ENCODE results near the gene RHBG.

The RHBG gene

DNA sequence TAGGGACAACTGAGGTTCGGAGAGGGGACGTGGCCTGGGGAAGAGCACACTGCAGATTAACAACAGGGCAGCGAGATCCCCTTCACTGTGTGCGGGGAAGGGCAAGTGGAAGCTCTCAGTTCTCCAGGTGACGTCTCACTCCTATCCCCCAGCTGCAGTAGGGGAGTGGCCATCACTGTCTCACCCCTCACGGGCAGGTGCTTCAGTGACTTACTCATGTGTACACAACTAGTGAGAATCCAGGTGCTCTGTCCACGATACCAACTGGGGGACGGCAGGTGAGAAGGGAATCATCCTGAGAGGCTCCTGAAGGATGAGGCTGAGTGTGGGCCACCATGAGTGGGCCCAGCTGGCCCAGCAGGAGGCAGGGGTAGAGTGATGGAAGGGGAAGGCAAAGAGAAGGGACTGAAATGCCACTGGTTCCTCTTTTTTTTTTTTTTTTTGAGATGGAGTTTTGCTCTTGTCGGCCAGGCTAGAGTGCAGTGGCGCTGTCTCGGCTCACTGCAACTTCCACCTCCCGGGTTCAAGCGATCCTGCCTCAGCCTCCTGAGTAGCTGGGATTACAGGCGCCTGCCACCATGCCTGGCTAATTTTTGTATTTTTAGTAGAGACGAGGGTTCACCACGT, 25.9 kb downstream of the RHBG start:
- Histone ChIP-seq H3K9me3 (ENCODE audit: control insufficient read depth, low read length) (no peaks in the 10 kb centered on the region), H3K4me1 (ENCODE audit: control insufficient read depth, insufficient read depth, low read length, poor library complexity, severe bottlenecking) (peaks cover 18% of the 10 kb centered on the region), H3K4me3 (ENCODE audit: extremely low read depth, insufficient read depth, low read length, poor library complexity, severe bottlenecking) (no peak overlapping the region), H3K27ac (ENCODE audit: low read depth, low read length, severe bottlenecking) (no peak overlapping the region), H3K36me3 (ENCODE audit: control insufficient read depth, insufficient read depth, low read length) (no peaks in the 10 kb centered on the region)
- 89 to 91% methylated on average over 13 to 15 of the region's 16 CpGs for WGBS, 2 experiments (ENCODE audit: insufficient coverage in 2 of 2)

GRCh38 chr1:156399355-156400125, 30.5 kb downstream of the RHBG start:
- Histone ChIP-seq H3K27ac (ENCODE audit: low read depth, low read length, severe bottlenecking) (no peak overlapping the region), H3K4me1 (ENCODE audit: control insufficient read depth, insufficient read depth, low read length, poor library complexity, severe bottlenecking) (no peaks in the 10 kb centered on the region), H3K9me3 (ENCODE audit: control insufficient read depth, low read length) (no peaks in the 10 kb centered on the region), H3K36me3 (ENCODE audit: control insufficient read depth, insufficient read depth, low read length) (no peaks in the 10 kb centered on the region), H3K4me3 (ENCODE audit: extremely low read depth, insufficient read depth, low read length, poor library complexity, severe bottlenecking) (no peak overlapping the region)
- WGBS, 2 experiments (ENCODE audit: insufficient coverage in 2 of 2): 62 to 67% methylated on average over 9 to 10 of the region's 10 CpGs

GRCh38 chr1:156400191-156400935, 31.4 kb downstream of the RHBG start:
- H3K9me3 ChIP-seq (ENCODE audit: control insufficient read depth, low read length): no peaks in the 10 kb centered on the region
- H3K4me1 ChIP-seq (ENCODE audit: control insufficient read depth, insufficient read depth, low read length, poor library complexity, severe bottlenecking): no peaks in the 10 kb centered on the region
- 69 to 75% methylated on average over 15 to 25 of the region's 25 CpGs for WGBS, 2 experiments (ENCODE audit: insufficient coverage in 2 of 2)
- no peak overlapping the region for H3K27ac ChIP-seq (ENCODE audit: low read depth, low read length, severe bottlenecking)
- H3K4me3 ChIP-seq (ENCODE audit: extremely low read depth, insufficient read depth, low read length, poor library complexity, severe bottlenecking): no peak overlapping the region
- no peaks in the 10 kb centered on the region for H3K36me3 ChIP-seq (ENCODE audit: control insufficient read depth, insufficient read depth, low read length)

DNA sequence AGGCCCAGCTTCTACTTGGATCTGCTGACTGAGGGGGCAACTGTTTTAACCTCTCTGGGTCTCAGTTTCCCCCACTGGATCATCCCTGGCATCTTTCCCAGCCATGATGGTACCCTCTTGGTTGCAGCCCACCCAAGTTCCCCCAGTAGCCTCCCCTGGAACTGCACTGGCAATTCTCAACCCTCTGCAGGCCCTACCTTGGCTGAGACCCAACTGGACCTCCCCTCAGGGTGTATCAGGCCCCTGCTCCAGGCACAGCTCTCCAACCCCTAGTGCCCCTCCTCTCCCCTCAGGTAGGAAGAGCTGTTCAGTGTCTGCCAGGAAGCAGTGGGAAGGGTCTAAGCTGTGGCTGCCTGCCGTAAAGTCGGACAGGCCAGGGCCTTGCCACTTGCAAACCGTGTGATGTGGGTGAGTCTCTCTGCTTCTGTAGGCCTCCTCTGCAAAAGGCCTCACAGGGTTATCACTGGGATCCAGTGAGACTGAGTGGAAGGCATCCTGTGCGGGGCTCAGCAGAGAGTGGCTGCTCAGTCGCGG, 32.1 kb downstream of the RHBG start:
- 64 to 68% methylated on average over 6 of the region's 6 CpGs for WGBS, 2 experiments (ENCODE audit: insufficient coverage in 2 of 2)
- no peak overlapping the region for H3K4me3 ChIP-seq (ENCODE audit: extremely low read depth, insufficient read depth, low read length, poor library complexity, severe bottlenecking)

DNA sequence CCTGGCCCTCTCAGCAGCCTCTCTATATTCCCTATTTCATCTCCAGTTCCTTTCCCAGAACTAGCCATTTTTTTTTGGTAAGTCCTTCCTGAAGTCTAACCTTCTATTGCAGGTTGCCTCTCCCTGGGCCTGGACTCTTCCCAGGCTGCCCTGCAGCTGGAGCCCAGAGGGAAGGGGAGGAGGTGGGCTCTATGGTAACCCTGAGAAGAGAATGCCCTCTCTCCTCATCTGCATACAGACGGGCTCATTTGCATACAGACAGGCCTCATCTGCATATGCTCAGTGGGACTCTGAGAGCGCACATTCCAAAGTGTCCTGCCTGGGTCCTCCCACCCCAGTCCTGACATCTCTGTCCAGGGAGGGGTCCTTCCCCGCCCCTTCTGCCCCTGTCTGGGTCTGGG, 32.7 kb downstream of the RHBG start:
- Histone ChIP-seq H3K36me3 (ENCODE audit: control insufficient read depth, insufficient read depth, low read length) (no peaks in the 10 kb centered on the region), H3K4me1 (ENCODE audit: control insufficient read depth, insufficient read depth, low read length, poor library complexity, severe bottlenecking) (no peaks in the 10 kb centered on the region), H3K27ac (ENCODE audit: low read depth, low read length, severe bottlenecking) (no peak overlapping the region), H3K4me3 (ENCODE audit: extremely low read depth, insufficient read depth, low read length, poor library complexity, severe bottlenecking) (no peak overlapping the region), H3K9me3 (ENCODE audit: control insufficient read depth, low read length) (no peaks in the 10 kb centered on the region)
- WGBS, 2 experiments (ENCODE audit: insufficient coverage in 2 of 2): 37 to 43% methylated on average over 3 of the region's 3 CpGs

More for the DNA sequence above, 32.1 kb downstream of the RHBG start:
- Histone ChIP-seq H3K36me3 (ENCODE audit: control insufficient read depth, insufficient read depth, low read length) (no peaks in the 10 kb centered on the region), H3K27ac (ENCODE audit: low read depth, low read length, severe bottlenecking) (no peak overlapping the region), H3K4me1 (ENCODE audit: control insufficient read depth, insufficient read depth, low read length, poor library complexity, severe bottlenecking) (no peaks in the 10 kb centered on the region), H3K9me3 (ENCODE audit: control insufficient read depth, low read length) (no peaks in the 10 kb centered on the region)

DNA sequence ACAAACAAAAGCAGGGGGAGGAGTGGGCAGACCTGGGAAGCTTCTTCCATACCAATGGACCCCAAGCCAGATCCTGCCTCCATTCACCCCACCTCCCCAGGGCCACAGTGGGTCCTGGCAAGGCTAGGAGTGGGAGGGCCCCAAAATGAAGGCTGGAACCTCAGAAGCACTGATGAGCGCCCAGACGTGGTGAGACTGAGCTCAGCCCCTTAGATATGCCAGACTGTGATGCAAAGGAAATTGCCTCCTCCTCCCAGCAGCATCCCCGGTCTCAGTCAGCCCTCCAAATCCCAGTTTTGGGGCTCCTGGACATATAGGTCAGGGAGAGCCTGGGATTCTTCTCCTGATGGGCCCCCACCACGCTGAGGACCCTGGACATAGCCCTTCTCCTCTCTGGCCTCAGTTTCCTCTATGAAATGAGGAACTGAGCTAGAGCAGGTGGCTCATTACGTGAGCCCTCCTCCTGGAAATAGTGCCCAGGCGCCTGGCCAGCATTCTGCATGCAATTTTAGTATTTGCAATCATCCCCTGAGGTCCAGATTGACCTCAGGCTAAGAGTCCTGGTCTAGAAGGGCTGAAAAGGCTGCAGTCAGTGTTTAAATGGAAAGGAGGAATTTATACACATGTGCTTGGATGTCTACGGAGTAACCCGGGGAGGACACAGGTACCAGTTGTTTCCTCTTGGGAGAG, 33.5 kb downstream of the RHBG start:
- WGBS, 2 experiments (ENCODE audit: insufficient coverage in 2 of 2): 80 to 82% methylated on average over 7 to 8 of the region's 8 CpGs
- Histone ChIP-seq H3K4me1 (ENCODE audit: control insufficient read depth, insufficient read depth, low read length, poor library complexity, severe bottlenecking) (no peaks in the 10 kb centered on the region), H3K4me3 (ENCODE audit: extremely low read depth, insufficient read depth, low read length, poor library complexity, severe bottlenecking) (no peak overlapping the region)

DNA sequence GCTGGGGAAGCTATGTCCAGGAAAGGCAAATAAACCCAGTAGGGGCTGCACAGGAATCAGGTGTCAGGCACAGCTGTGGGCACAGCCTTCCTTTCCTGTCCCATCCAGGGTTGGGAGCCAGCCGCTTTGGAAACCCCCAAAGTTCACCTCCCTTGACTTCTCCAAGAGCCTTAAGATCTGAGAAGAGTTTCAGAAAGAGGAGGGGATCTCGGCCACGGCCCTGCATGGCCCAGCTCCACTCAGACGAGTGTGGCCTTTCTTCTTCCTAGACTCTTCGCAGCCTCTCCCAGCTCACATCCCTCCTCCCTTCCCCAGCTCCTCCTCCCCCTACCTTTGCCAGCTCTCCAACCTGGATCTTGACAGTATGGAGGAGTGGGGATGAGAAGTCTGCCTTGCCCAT, 36.7 kb downstream of the RHBG start:
- no CpG with 5 or more reads among the region's 5 CpGs for WGBS, 2 experiments (ENCODE audit: insufficient coverage in 2 of 2)
- Histone ChIP-seq H3K4me1 (ENCODE audit: control insufficient read depth, insufficient read depth, low read length, poor library complexity, severe bottlenecking) (no peaks in the 10 kb centered on the region), H3K36me3 (ENCODE audit: control insufficient read depth, insufficient read depth, low read length) (no peaks in the 10 kb centered on the region), H3K27ac (ENCODE audit: low read depth, low read length, severe bottlenecking) (no peak overlapping the region), H3K4me3 (ENCODE audit: extremely low read depth, insufficient read depth, low read length, poor library complexity, severe bottlenecking) (no peak overlapping the region), H3K9me3 (ENCODE audit: control insufficient read depth, low read length) (no peaks in the 10 kb centered on the region)

More for the DNA sequence above, 33.5 kb downstream of the RHBG start:
- Histone ChIP-seq H3K36me3 (ENCODE audit: control insufficient read depth, insufficient read depth, low read length) (no peaks in the 10 kb centered on the region), H3K9me3 (ENCODE audit: control insufficient read depth, low read length) (no peaks in the 10 kb centered on the region), H3K27ac (ENCODE audit: low read depth, low read length, severe bottlenecking) (no peak overlapping the region)

- 83 to 100% methylated on average over 3 to 4 of the region's 6 CpGs for WGBS, 2 experiments (ENCODE audit: insufficient coverage in 2 of 2)
Measured at GRCh38 chr1:156406251-156406650, 37.2 kb downstream of the RHBG start.

GRCh38 chr1:156407344-156407743, 38.3 kb downstream of the RHBG start:
- no peaks in the 10 kb centered on the region for H3K36me3 ChIP-seq (ENCODE audit: control insufficient read depth, insufficient read depth, low read length)
- 83 to 94% methylated on average over 1 to 6 of the region's 6 CpGs for WGBS, 2 experiments (ENCODE audit: insufficient coverage in 2 of 2)
- no peak overlapping the region for H3K4me3 ChIP-seq (ENCODE audit: extremely low read depth, insufficient read depth, low read length, poor library complexity, severe bottlenecking)
- no peak overlapping the region for H3K27ac ChIP-seq (ENCODE audit: low read depth, low read length, severe bottlenecking)
- no peaks in the 10 kb centered on the region for H3K4me1 ChIP-seq (ENCODE audit: control insufficient read depth, insufficient read depth, low read length, poor library complexity, severe bottlenecking)
- no peaks in the 10 kb centered on the region for H3K9me3 ChIP-seq (ENCODE audit: control insufficient read depth, low read length)

More at GRCh38 chr1:156406251-156406650, 37.2 kb downstream of the RHBG start:
- no peak overlapping the region for H3K4me3 ChIP-seq (ENCODE audit: extremely low read depth, insufficient read depth, low read length, poor library complexity, severe bottlenecking)
- no peaks in the 10 kb centered on the region for H3K4me1 ChIP-seq (ENCODE audit: control insufficient read depth, insufficient read depth, low read length, poor library complexity, severe bottlenecking)
- no peak overlapping the region for H3K27ac ChIP-seq (ENCODE audit: low read depth, low read length, severe bottlenecking)
- no peaks in the 10 kb centered on the region for H3K36me3 ChIP-seq (ENCODE audit: control insufficient read depth, insufficient read depth, low read length)
- H3K9me3 ChIP-seq (ENCODE audit: control insufficient read depth, low read length): no peaks in the 10 kb centered on the region

DNA sequence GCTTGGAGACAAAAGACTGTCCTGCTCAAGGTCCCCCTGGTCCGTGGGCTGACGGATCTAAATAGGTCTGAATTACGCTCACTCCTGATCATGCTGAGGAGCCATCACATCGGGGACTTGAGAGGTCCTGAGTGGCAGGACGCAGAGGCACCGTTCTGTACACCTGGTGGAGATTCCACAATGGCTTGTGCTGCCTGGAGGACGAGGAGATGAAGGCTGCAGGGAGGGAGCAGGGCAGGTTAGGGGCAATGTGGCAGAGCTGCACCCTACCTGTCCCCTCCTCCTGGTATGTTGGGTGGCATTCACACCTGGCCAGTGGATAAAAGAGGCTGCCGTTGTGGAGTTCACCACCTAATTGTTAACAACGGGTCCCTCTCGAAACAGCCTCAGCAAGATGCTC, 38.7 kb downstream of the RHBG start:
- no peak overlapping the region for H3K4me3 ChIP-seq (ENCODE audit: extremely low read depth, insufficient read depth, low read length, poor library complexity, severe bottlenecking)
- WGBS, 2 experiments (ENCODE audit: insufficient coverage in 2 of 2): 94 to 95% methylated on average over 9 to 10 of the region's 10 CpGs
- no peak overlapping the region for H3K27ac ChIP-seq (ENCODE audit: low read depth, low read length, severe bottlenecking)
- no peaks in the 10 kb centered on the region for H3K36me3 ChIP-seq (ENCODE audit: control insufficient read depth, insufficient read depth, low read length)
- H3K4me1 ChIP-seq (ENCODE audit: control insufficient read depth, insufficient read depth, low read length, poor library complexity, severe bottlenecking): no peaks in the 10 kb centered on the region
- H3K9me3 ChIP-seq (ENCODE audit: control insufficient read depth, low read length): no peaks in the 10 kb centered on the region
